Stimulated activated CD8-positive, alpha-beta memory T cell treated with anti-CD3 and anti-CD28 coated beads, Interleukin-7, amount 100 ng/mL, for 4 hours (primary cell): ENCODE data around the gene RPS6KB2.
"Not testable (repeated sequence)": the region's sequence is repeated elsewhere in the genome, so short reads cannot be mapped to it uniquely, and the experiment has no call there.

Experiments
- DNase-seq, 2 donors: peaks; one replicate each; pipeline ENCODE4 v3.0.0-alpha.2; 2020; ENCODE audit warnings: low read depth in 2 of 2

Gene RPS6KB2

DNA sequence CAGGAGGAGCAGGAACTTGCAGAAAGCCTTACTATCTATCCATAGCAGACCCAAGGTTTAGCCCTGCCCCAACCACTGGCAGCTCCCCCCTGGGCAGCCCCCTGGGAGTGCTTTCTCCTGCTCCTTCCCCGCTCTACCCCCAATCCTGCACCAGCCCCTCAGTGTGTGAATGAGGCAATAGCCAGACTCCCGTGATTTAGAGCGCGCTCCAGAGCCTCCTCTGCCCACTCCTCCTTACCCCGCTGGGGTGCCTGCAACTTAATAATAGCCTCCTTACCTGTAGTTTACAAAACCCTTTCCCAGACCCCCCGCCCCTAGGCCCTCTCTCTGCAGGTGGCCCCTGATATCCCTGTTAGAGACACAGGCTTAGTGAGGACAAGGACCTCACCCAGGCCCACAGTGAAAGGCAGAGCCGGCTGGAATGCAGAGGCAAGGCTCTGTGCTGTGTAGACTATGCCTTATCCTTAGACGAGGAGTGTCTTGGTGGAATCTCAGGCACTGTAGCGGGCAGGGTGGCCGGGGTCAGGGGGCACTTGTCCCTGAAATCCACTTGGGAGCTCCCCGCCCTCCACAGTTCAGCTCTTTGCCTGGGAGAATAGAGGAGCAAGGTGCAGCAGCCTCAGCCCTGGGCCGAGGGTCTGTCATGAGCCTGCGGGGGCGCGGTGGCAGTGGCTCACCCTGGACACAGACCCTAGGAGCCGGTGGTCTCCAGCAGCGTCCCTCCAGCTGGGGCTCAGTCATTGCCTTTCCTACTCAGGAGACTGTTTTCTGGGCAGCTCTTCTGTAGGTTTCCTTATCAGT, 17.1 kb upstream of the RPS6KB2 start:
- DNase-seq, result no peak

GRCh38 chr11:67411785-67412152, 16.5 kb upstream of the RPS6KB2 start:
- DNase-seq, result no peak

DNA sequence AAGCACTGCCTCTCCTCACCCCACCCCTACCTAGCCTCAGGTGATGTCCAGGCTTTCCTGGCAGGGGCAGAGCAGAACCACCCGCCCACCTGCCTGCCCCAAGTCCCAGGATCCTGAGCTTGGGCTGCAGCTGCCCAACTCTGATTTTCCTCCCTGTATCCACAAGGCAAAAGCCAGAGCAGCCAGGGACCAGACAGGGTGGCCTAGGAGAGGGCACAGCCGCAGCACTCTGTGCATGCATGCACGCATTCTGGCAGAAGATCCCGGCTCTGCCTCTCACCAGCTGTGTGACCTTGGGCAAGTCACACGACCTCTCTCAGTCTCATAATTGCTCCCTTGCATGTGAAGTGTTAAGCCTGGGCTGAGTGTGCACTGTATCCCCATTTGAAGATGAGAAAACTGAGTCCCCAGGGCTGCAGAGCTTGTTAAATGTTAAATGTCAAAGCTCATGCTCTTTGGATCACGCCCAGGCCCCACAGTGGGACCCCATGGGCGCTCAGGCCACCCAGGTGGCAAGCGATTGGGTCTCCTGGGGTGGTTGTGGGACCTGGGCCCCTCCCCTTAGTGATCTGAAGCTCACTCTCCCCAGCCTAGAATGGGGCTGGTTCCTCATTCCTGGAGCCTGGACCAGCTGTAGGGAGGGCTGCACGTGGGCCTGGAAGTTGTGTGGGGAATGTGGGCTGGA, 15.7 kb upstream of the RPS6KB2 start:
- no peak for DNase-seq

DNA sequence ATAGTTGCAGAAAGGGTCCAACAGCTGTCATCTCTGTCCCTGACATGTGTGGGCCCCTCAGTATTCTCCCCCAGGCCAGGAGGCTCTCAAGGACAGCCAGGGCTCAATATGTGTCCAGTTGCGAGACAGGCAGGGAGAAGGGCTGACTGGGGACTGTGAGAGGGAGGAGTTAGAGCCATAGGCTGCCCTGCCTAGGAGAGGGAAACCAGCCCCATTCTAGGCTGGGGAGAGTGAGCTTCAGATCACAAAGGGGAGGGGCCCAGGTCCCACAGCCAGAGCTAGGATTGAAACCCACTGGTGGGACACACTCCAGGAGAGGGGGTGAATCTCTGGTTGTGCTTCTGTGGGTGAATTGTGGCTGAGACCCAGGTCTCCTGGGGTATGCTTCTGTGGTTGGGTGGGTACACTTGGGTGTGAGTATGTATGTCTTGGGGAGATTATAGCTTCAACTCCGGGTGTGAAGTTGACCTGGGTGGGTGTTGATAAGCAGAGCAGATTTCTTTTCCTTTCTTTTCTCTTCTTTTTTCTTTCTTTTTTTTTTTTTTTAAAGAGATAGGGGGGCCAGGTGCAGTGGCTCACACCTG, 14.9 kb upstream of the RPS6KB2 start:
- no peak for DNase-seq

GRCh38 chr11:67415501-67416304, 12.6 kb upstream of the RPS6KB2 start, which contains the start of gene CARNS1:
TSS of gene CARNS1 (plus strand) at chr11:67415678. CDS start at chr11:67416200, 522 bp downstream.
- DNase-seq, result no peak

- peak; percentile 66 to 74 for DNase-seq
Observed at GRCh38 chr11:67416416-67417335, 11.6 kb upstream of the RPS6KB2 start.

- DNase-seq, result no peak
Observed at GRCh38 chr11:67417425-67417824, 10.9 kb upstream of the RPS6KB2 start.

DNA sequence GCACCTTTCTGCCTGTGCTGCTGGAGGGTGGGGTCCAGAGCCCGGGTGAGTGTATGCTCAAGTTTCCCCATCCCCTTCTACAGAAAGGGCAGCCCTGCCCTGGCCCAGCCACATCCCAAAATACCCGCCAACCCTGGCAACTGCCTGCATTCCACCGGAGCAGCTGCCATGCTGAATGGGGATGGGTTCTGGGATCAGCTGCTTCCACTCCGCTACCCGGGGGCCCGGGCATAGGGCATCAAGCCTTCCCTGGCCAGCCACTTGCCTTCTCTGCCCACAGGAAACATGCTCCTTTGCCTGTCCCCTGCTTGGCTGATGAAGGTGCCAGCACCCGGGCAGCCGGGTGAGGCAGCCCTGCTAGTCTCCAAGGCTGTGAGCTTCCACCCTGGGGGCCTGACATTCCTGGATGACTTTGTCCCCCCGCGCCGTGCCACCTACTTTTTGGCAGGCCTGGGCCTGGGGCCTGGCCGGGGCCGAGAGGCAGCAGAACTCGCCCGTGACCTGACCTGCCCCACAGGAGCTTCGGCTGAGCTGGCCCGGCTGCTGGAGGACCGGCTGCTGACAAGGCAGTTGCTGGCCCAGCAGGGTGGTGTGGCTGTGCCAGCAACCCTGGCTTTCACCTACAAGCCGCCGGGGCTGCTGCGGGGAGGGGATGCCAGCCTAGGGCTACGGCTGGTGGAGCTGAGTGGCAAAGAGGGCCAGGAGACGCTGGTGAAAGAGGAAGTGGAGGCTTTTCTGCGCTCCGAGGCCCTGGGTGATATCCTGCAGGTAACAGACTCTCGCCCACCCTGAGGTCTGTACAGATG, 9.6 kb upstream of the RPS6KB2 start:
- no peak for DNase-seq

- DNase-seq, result no peak
Observed at GRCh38 chr11:67419325-67420049, 8.8 kb upstream of the RPS6KB2 start.

DNA sequence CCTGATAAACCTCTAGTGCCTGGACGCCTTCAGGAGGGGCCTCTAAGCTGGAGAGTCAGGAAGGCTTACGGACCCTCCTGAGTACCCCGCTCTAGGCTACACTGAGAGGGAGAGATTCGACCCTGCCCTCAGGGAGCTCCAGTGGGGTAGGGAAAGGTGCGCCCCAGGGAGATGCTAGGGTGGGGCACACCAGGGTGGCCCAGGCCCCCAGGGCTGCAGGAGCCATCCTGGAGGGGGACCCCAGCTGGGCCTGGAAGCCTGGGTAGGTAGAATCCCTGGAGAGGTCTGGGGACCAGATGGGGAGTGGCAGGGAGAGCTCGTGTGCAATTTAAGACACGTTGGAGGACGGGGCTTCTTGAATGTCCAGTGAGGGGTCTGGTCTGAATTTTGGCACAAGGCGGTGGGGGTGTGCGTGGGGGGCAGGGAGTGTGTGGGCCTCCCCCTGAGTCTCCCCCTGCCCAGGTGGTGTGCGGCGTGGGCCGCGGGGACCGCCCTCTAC, 8.1 kb upstream of the RPS6KB2 start:
- no peak for DNase-seq

- DNase-seq, result peak; percentile 95 to 99
Observed at GRCh38 chr11:67420646-67421429, 7.5 kb upstream of the RPS6KB2 start.

GRCh38 chr11:67421430-67422031, 6.8 kb upstream of the RPS6KB2 start:
- DNase-seq, result no peak

DNA sequence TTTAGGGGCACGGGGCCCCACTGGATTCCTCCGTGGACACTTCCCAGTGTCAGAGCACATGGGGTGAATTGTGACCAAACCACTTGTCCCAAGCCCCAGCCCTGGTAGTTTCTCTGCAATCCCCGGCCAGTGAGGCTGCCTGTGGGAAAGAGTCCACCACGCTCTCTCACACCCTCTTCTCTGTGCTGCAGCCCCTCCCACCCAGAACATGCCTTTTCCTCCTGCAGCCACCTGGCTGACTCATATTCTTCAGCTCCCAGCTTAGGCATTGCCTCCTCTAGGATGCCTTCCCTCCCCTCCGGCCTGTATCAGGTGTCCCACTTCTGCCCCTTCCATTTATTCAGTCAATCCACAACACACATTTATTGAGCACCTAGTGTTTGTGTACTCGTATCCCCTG, 5.4 kb upstream of the RPS6KB2 start:
- no peak for DNase-seq

DNA sequence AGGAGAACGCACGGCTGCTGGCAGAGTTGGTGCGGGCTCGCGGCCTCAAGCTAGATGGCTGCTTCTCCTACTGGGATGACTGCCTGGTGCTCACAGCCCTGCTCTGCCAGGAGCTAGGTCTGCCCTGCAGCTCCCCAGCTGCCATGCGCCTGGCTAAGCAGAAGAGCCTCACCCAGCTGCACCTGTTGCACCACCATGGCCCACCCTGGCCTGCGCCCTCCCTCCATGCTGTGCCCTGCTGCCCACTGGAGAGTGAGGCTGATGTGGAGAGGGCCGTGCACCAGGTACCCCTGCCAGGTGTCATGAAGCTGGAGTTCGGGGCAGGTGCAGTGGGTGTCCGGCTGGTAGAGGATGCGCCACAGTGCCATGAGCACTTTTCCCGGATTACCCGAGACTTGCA, 4.8 kb upstream of the RPS6KB2 start:
- DNase-seq, result no peak

DNA sequence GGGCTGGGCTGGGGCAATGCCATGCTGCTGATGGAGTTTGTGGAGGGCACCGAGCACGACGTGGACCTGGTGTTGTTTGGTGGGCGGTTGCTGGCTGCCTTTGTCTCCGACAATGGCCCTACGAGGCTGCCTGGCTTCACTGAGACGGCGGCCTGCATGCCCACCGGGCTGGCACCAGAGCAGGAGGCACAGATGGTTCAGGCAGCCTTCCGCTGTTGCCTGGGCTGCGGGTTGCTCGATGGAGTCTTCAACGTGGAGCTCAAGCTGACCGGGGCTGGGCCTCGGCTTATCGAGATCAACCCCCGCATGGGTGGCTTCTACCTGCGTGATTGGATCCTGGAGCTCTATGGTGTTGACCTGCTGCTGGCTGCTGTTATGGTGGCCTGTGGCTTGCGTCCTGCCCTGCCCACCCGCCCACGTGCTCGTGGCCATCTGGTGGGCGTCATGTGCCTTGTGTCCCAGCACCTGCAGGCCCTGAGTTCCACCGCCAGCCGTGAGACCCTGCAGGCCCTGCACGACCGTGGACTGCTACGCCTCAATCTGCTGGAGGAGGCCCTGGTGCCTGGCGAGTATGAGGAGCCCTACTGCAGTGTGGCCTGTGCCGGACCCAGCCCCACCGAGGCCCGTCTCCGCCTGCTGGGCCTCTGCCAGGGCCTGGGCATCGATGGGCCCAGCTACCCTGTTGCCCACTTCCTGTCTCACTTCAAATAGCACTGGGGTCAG, 4.2 kb upstream of the RPS6KB2 start:
- no peak for DNase-seq

- not testable (repeated sequence) for DNase-seq
Observed at GRCh38 chr11:67427364-67427859, 882 bp upstream of the RPS6KB2 start.

DNA sequence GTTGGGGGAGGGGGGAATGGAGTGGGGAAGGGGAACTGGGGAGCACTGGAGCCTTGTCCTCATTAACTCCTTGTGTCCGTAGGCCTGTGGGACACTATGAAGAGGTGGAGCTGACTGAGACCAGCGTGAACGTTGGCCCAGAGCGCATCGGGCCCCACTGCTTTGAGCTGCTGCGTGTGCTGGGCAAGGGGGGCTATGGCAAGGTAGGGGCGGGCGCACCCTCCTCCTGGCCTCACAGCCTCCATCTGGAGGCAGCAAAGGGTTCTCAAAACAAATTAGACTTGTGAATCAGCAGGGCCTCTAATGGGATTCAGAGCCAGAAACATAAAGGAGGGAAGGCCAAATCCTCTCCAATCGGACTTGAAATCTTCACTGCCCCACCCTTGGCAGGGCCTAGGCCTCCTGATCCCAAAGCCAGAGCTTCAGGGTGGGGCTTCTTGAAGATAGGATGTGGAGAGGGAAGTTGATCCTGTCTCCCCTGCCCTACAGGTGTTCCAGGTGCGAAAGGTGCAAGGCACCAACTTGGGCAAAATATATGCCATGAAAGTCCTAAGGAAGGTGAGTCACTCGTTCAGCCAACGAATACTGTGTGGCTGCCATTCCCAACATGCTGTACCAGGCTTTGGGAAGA, 859 bp downstream of the RPS6KB2 start:
- no peak for DNase-seq
